ENCODE data around the gene SCAF11. TPM values are rescaled to one million over a fixed set of nuclear protein-coding genes. Genes with fewer than 3 reads are reported as not detected.

The SCAF11 gene
- total and polyA plus RNA-seq, 2 experiments from 2014 or later: 77.0 to 84.8 TPM

DNA sequence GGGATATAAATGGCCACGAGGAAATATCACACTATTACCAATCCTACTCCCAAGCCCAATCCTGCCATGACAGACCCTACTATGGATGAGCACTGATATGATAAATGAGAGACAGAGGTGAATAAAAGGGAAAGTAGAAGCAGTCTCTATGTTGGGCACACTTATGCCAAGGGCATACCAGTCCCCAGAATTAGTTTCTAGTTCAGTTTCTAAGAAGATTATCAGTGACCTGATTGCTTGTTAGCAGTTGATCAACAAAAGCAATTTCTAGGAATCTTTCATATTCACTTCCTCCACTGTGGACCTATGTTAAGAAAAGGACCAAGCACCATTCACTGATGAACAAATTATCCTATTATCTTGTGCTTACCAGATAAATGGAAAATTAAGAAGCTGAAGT is 20.0 kb downstream of the SCAF11 start:
- Histone ChIP-seq H3K27me3 (ENCODE audit: insufficient read depth) (no peaks in the 10 kb centered on the region), H3K4me3 (no peak overlapping the region), H3K4me1 (ENCODE audit: insufficient read depth) (peaks cover 4% of the 10 kb centered on the region), H3K27ac (ENCODE audit: low read depth) (no peak overlapping the region), H4K20me1 (replicated peaks; ENCODE audit: insufficient read depth) (peaks cover 24% of the 10 kb centered on the region; the same call in 1 of the 2 replicates), H3F3A (replicated peaks; ENCODE audit: low read depth) (no peaks in the 10 kb centered on the region), H3K36me3 (ENCODE audit: insufficient read depth) (no peaks in the 10 kb centered on the region), H2AFZ (no peak overlapping the region), H3K9me2 (ENCODE audit: insufficient read depth) (no peaks in the 10 kb centered on the region), H3K79me2 (replicated peaks; ENCODE audit: insufficient read depth) (peaks cover 94% of the 10 kb centered on the region), H3K4me2 (no peak overlapping the region)
- no peaks in the 10 kb centered on the region for H3K27me3 Mint-ChIP-seq (ENCODE audit: insufficient read depth, low read depth, poor library complexity)
- DNase-seq (ENCODE audit: low spot score) (no peak), ATAC-seq (no peak)
- H3K27ac Mint-ChIP-seq: no peak overlapping the region
- H3K4me1 Mint-ChIP-seq: peaks cover 22% of the 10 kb centered on the region
- H3K4me3 Mint-ChIP-seq: no peak overlapping the region
- no peaks in the 10 kb centered on the region for H3K9me3 Mint-ChIP-seq
- TF ChIP-seq NANOG (IDR thresholded peaks at IDR 0.05; ENCODE audit: borderline replicate concordance) (no peak), POLR2AphosphoS5 (IDR thresholded peaks at IDR 0.05; ENCODE audit: low read depth) (no peak), JUNB (IDR thresholded peaks at IDR 0.05; ENCODE audit: unreplicated experiment) (no peak), EZH2phosphoT487 (IDR thresholded peaks at IDR 0.05; ENCODE audit: unreplicated experiment) (no peak), ZNF114 (CRISPR knock-in tag; IDR thresholded peaks at IDR 0.05) (no peak), CREB1 (CRISPR knock-in tag; IDR thresholded peaks at IDR 0.05; ENCODE audit: low read depth) (no peak), ZNF331 (CRISPR knock-in tag; IDR thresholded peaks at IDR 0.05; ENCODE audit: low read depth) (no peak), EZH2 (IDR thresholded peaks at IDR 0.05; ENCODE audit: low read depth, unreplicated experiment) (no peak), STAT1 (IDR thresholded peaks at IDR 0.05; ENCODE audit: unreplicated experiment) (no peak)
- TF ChIP-seq, protein P1, sequence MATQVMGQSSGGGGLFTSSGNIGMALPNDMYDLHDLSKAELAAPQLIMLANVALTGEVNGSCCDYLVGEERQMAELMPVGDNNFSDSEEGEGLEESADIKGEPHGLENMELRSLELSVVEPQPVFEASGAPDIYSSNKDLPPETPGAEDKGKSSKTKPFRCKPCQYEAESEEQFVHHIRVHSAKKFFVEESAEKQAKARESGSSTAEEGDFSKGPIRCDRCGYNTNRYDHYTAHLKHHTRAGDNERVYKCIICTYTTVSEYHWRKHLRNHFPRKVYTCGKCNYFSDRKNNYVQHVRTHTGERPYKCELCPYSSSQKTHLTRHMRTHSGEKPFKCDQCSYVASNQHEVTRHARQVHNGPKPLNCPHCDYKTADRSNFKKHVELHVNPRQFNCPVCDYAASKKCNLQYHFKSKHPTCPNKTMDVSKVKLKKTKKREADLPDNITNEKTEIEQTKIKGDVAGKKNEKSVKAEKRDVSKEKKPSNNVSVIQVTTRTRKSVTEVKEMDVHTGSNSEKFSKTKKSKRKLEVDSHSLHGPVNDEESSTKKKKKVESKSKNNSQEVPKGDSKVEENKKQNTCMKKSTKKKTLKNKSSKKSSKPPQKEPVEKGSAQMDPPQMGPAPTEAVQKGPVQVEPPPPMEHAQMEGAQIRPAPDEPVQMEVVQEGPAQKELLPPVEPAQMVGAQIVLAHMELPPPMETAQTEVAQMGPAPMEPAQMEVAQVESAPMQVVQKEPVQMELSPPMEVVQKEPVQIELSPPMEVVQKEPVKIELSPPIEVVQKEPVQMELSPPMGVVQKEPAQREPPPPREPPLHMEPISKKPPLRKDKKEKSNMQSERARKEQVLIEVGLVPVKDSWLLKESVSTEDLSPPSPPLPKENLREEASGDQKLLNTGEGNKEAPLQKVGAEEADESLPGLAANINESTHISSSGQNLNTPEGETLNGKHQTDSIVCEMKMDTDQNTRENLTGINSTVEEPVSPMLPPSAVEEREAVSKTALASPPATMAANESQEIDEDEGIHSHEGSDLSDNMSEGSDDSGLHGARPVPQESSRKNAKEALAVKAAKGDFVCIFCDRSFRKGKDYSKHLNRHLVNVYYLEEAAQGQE (IDR thresholded peaks at IDR 0.05; ENCODE audit: unreplicated experiment): no peak
- TF ChIP-seq, protein P2, sequence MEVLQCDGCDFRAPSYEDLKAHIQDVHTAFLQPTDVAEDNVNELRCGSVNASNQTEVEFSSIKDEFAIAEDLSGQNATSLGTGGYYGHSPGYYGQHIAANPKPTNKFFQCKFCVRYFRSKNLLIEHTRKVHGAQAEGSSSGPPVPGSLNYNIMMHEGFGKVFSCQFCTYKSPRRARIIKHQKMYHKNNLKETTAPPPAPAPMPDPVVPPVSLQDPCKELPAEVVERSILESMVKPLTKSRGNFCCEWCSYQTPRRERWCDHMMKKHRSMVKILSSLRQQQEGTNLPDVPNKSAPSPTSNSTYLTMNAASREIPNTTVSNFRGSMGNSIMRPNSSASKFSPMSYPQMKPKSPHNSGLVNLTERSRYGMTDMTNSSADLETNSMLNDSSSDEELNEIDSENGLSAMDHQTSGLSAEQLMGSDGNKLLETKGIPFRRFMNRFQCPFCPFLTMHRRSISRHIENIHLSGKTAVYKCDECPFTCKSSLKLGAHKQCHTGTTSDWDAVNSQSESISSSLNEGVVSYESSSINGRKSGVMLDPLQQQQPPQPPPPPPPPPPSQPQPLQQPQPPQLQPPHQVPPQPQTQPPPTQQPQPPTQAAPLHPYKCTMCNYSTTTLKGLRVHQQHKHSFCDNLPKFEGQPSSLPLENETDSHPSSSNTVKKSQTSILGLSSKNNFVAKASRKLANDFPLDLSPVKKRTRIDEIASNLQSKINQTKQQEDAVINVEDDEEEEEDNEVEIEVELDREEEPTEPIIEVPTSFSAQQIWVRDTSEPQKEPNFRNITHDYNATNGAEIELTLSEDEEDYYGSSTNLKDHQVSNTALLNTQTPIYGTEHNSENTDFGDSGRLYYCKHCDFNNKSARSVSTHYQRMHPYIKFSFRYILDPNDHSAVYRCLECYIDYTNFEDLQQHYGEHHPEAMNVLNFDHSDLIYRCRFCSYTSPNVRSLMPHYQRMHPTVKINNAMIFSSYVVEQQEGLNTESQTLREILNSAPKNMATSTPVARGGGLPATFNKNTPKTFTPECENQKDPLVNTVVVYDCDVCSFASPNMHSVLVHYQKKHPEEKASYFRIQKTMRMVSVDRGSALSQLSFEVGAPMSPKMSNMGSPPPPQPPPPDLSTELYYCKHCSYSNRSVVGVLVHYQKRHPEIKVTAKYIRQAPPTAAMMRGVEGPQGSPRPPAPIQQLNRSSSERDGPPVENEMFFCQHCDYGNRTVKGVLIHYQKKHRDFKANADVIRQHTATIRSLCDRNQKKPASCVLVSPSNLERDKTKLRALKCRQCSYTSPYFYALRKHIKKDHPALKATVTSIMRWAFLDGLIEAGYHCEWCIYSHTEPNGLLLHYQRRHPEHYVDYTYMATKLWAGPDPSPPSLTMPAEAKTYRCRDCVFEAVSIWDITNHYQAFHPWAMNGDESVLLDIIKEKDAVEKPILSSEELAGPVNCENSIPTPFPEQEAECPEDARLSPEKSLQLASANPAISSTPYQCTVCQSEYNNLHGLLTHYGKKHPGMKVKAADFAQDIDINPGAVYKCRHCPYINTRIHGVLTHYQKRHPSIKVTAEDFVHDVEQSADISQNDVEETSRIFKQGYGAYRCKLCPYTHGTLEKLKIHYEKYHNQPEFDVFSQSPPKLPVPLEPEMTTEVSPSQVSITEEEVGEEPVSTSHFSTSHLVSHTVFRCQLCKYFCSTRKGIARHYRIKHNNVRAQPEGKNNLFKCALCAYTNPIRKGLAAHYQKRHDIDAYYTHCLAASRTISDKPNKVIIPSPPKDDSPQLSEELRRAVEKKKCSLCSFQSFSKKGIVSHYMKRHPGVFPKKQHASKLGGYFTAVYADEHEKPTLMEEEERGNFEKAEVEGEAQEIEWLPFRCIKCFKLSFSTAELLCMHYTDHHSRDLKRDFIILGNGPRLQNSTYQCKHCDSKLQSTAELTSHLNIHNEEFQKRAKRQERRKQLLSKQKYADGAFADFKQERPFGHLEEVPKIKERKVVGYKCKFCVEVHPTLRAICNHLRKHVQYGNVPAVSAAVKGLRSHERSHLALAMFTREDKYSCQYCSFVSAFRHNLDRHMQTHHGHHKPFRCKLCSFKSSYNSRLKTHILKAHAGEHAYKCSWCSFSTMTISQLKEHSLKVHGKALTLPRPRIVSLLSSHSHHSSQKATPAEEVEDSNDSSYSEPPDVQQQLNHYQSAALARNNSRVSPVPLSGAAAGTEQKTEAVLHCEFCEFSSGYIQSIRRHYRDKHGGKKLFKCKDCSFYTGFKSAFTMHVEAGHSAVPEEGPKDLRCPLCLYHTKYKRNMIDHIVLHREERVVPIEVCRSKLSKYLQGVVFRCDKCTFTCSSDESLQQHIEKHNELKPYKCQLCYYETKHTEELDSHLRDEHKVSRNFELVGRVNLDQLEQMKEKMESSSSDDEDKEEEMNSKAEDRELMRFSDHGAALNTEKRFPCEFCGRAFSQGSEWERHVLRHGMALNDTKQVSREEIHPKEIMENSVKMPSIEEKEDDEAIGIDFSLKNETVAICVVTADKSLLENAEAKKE (CRISPR knock-in tag; IDR thresholded peaks at IDR 0.05): no peak
- TF ChIP-seq, protein P3, sequence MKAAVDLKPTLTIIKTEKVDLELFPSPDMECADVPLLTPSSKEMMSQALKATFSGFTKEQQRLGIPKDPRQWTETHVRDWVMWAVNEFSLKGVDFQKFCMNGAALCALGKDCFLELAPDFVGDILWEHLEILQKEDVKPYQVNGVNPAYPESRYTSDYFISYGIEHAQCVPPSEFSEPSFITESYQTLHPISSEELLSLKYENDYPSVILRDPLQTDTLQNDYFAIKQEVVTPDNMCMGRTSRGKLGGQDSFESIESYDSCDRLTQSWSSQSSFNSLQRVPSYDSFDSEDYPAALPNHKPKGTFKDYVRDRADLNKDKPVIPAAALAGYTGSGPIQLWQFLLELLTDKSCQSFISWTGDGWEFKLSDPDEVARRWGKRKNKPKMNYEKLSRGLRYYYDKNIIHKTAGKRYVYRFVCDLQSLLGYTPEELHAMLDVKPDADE (IDR thresholded peaks at IDR 0.05): no peak
- TF ChIP-seq, protein P4, sequence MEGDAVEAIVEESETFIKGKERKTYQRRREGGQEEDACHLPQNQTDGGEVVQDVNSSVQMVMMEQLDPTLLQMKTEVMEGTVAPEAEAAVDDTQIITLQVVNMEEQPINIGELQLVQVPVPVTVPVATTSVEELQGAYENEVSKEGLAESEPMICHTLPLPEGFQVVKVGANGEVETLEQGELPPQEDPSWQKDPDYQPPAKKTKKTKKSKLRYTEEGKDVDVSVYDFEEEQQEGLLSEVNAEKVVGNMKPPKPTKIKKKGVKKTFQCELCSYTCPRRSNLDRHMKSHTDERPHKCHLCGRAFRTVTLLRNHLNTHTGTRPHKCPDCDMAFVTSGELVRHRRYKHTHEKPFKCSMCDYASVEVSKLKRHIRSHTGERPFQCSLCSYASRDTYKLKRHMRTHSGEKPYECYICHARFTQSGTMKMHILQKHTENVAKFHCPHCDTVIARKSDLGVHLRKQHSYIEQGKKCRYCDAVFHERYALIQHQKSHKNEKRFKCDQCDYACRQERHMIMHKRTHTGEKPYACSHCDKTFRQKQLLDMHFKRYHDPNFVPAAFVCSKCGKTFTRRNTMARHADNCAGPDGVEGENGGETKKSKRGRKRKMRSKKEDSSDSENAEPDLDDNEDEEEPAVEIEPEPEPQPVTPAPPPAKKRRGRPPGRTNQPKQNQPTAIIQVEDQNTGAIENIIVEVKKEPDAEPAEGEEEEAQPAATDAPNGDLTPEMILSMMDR (conservative IDR thresholded peaks at IDR 0.05; ENCODE audit: low read depth in 2 of 2): no peak
- peaks cover 4% of the 10 kb centered on the region; the same call in 1 of the 3 replicates for H3K36me3 Mint-ChIP-seq (ENCODE audit: low read depth)
